Lower leg skin (tissue), 3 donors: ENCODE results near the gene FBXL20.

Experiments used
- POLR2A ChIP-seq, 2 donors: fragments of 450-650 bp; IDR thresholded peaks; one replicate each; pipeline ENCODE4 v1.6.1; 2016 to 2017; ENCODE audit warnings: antibody characterized with exemption in 2 of 2, mild to moderate bottlenecking in 1 of 2, moderate library complexity in 1 of 2
- TF ChIP-seq, protein P1 (sequence below), 3 donors: fragments of 450-650 bp; IDR thresholded peaks; one replicate each; pipeline ENCODE4 v1.5.1; 2016; ENCODE audit warnings: antibody characterized with exemption in 3 of 3, mild to moderate bottlenecking in 3 of 3, moderate library complexity in 2 of 3

- TF ChIP-seq, protein P1, sequence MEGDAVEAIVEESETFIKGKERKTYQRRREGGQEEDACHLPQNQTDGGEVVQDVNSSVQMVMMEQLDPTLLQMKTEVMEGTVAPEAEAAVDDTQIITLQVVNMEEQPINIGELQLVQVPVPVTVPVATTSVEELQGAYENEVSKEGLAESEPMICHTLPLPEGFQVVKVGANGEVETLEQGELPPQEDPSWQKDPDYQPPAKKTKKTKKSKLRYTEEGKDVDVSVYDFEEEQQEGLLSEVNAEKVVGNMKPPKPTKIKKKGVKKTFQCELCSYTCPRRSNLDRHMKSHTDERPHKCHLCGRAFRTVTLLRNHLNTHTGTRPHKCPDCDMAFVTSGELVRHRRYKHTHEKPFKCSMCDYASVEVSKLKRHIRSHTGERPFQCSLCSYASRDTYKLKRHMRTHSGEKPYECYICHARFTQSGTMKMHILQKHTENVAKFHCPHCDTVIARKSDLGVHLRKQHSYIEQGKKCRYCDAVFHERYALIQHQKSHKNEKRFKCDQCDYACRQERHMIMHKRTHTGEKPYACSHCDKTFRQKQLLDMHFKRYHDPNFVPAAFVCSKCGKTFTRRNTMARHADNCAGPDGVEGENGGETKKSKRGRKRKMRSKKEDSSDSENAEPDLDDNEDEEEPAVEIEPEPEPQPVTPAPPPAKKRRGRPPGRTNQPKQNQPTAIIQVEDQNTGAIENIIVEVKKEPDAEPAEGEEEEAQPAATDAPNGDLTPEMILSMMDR (IDR thresholded peaks at IDR 0.05) = no peak
- no peak for TF ChIP-seq POLR2A (IDR thresholded peaks at IDR 0.05)
These were observed 35.6 kb downstream of the FBXL20 start for GRCh38 chr17:39365872-39366271.
